GM12878 (cell line): ENCODE results near the gene ZFAND2A. TPM values are rescaled to one million over a fixed set of nuclear protein-coding genes. Genes with fewer than 3 reads are reported as not detected.

Source experiments
- CHD2 ChIP-seq: IDR thresholded peaks from 2 replicates; pipeline ENCODE4 v1.6.1; 2011; ENCODE audit warnings: low read depth, low read length, improper control_type of control experiment, borderline replicate concordance
- E2F8 ChIP-seq: fragments of 450-650 bp; IDR thresholded peaks from 2 replicates; pipeline ENCODE4 v1.6.1; 2018; ENCODE audit warnings: mild to moderate bottlenecking, low read depth, moderate library complexity; ENCODE audit not compliant: partially characterized antibody
- EGR1 ChIP-seq, 2 experiments: IDR thresholded peaks; 1 replicate in 1 of 2; 2 replicates in 1 of 2; pipeline ENCODE4 v1.6.1; 2011 to 2012; ENCODE audit warnings: low read depth in 2 of 2, low read length in 2 of 2, borderline replicate concordance in 1 of 2, mild to moderate bottlenecking in 1 of 2, moderate library complexity in 1 of 2
- EZH2 ChIP-seq: IDR thresholded peaks from 2 replicates; pipeline ENCODE4 v1.6.1; 2012; ENCODE audit warnings: low read depth, mild to moderate bottlenecking, control low read depth, inconsistent platforms, low read length, borderline replicate concordance; ENCODE audit not compliant: control insufficient read depth
- FOS ChIP-seq: IDR thresholded peaks from 3 replicates; pipeline ENCODE4 v1.6.1; 2011; ENCODE audit warnings: borderline replicate concordance; ENCODE audit not compliant: insufficient read length; ENCODE audit errors: extremely low read depth
- KAT2A ChIP-seq: conservative IDR thresholded peaks from 2 replicates; pipeline ENCODE4 v1.6.1; 2011; ENCODE audit warnings: low read depth, low read length; ENCODE audit not compliant: control insufficient read depth
- MEF2A ChIP-seq: IDR thresholded peaks from 2 replicates; pipeline ENCODE4 v1.6.1; 2011; ENCODE audit warnings: low read depth, mild to moderate bottlenecking, low read length, moderate library complexity; ENCODE audit not compliant: insufficient read depth
- NR2C2 ChIP-seq: IDR thresholded peaks from 2 replicates; pipeline ENCODE4 v1.6.1; 2011; ENCODE audit warnings: borderline replicate concordance, low read depth; ENCODE audit not compliant: control insufficient read depth, insufficient read length
- SKIL ChIP-seq: fragments of 450-650 bp; IDR thresholded peaks from 2 replicates; pipeline ENCODE4 v1.6.1; 2017; ENCODE audit warnings: mild to moderate bottlenecking, low read depth, inconsistent platforms; ENCODE audit not compliant: poor library complexity, severe bottlenecking
- TARDBP ChIP-seq: IDR thresholded peaks from 2 replicates; pipeline ENCODE4 v1.6.1; 2016; ENCODE audit warnings: borderline replicate concordance
- USF2 ChIP-seq: IDR thresholded peaks from 2 replicates; pipeline ENCODE4 v1.6.1; 2011; ENCODE audit warnings: low read depth, low read length, improper control_type of control experiment, borderline replicate concordance
- ZNF622 ChIP-seq: fragments of 450-650 bp; IDR thresholded peaks from 2 replicates; pipeline ENCODE4 v1.6.1; 2017; ENCODE audit warnings: mild to moderate bottlenecking, inconsistent platforms
- ZNF687 ChIP-seq: fragments of 450-650 bp; IDR thresholded peaks from 2 replicates; pipeline ENCODE4 v1.6.1; 2017; ENCODE audit warnings: mild to moderate bottlenecking, moderate library complexity
- ZZZ3 ChIP-seq: IDR thresholded peaks from 2 replicates; pipeline ENCODE4 v1.6.1; 2011; ENCODE audit warnings: low read depth; ENCODE audit not compliant: control insufficient read depth, insufficient read length
- polyA plus RNA-seq, 11 experiments: library from polyadenylated mRNA; depleted of rRNA in 4 of 11; unstranded in 6 of 11; stranded (reverse) in 5 of 11; fragments of >200 nt; fragmentation: Nextera tagmentation in 4 of 11; fragmentation: Illumina TruSeq in 1 of 11; extraction: Ambion mirVana in 4 of 11; extraction: Trizol in 1 of 11; gene quantifications; 1 replicate in 1 of 11; 2 replicates in 10 of 11; pipeline versions ENCODE4 v1.2.1 to v1.2.3, GENCODE V29; 2011 to 2016; ENCODE audit warnings: inconsistent platforms in 2 of 11, missing spikeins in 2 of 11, low read depth in 1 of 11
- total RNA-seq, 4 experiments: library from RNA; depleted of rRNA in 3 of 4; stranded (reverse); fragments of >200 nt in 3 of 4; fragmentation: Illumina TruSeq in 1 of 4; extraction: Trizol in 1 of 4; gene quantifications; 2 replicates each; pipeline versions ENCODE4 v1.2.1 to v1.2.3, GENCODE V29; 2013 to 2021

ZFAND2A gene
- total and polyA plus RNA-seq, 10 of the 15 experiments (the other 5 are each of a cell fraction or from before 2014, with no cell fraction given) = 14.8 to 39.9 (median 20.8) TPM

GRCh38 chr7:1103009-1103788 lies 56.8 kb downstream of the ZFAND2A start (continued):
- no peak for TF ChIP-seq E2F8
- no peak for TF ChIP-seq KAT2A
- peak in 1 of 2 experiments; percentile 77; a peak in 2 of 3 replicates for TF ChIP-seq EGR1 (IDR thresholded peaks at IDR 0.05; ENCODE audit: borderline replicate concordance in 1 of 2, low read depth in 2 of 2, low read length in 2 of 2)
- no peak for TF ChIP-seq ZZZ3
- TF ChIP-seq MEF2A = 0 out of 2 replicates have a peak, but pooled peaks have one; percentile 25
- no peak for TF ChIP-seq EZH2
- TF ChIP-seq ZNF622 = no peak
- TF ChIP-seq SKIL = peak; percentile 86
- no peak for TF ChIP-seq FOS
- peak; percentile 65; the same call in 1 of the 2 replicates for TF ChIP-seq ZNF687
- TF ChIP-seq TARDBP = no peak
- TF ChIP-seq NR2C2 = no peak
- no peak for TF ChIP-seq USF2
- TF ChIP-seq CHD2 = peak; percentile 50; the same call in 1 of the 2 replicates
